Kidney (tissue), 14 donors: ENCODE data around the gene RAP1GDS1. TPM values are rescaled to one million over a fixed set of nuclear protein-coding genes. Genes with fewer than 3 reads are reported as not detected.

Experiments
- DNase-seq, 5 donors: peaks; one replicate each; pipeline ENCODE4 v3.0.0-alpha.2; 2013 to 2020
- FAIRE-seq: peaks from 2 replicates; lab custom pipeline; 2012; peaks lifted over from hg19 to GRCh38; lab: Jason Lieb, UNC
- H3K27ac ChIP-seq, 2 donors: one replicate each; pipeline ENCODE4 v1.7.0; 2013; ENCODE audit warnings: low read depth in 2 of 2, low read length in 2 of 2, inconsistent platforms in 1 of 2
- H3K27me3 ChIP-seq: one replicate; pipeline ENCODE4 v1.7.1; 2013; ENCODE audit warnings: low read length, inconsistent platforms; ENCODE audit not compliant: control insufficient read depth, insufficient read depth
- H3K36me3 ChIP-seq, 3 donors: one replicate each; pipeline versions ENCODE4 v1.7.0 to v1.7.1; 2013; ENCODE audit warnings: low read length in 3 of 3, control low read depth in 1 of 3, inconsistent platforms in 1 of 3; ENCODE audit not compliant: insufficient read depth in 3 of 3, control insufficient read depth in 2 of 3
- H3K4me1 ChIP-seq, 3 donors: one replicate each; pipeline versions ENCODE4 v1.7.0 to v1.7.1; 2013; ENCODE audit warnings: low read length in 3 of 3, inconsistent platforms in 1 of 3, low read depth in 1 of 3; ENCODE audit not compliant: control insufficient read depth in 2 of 3, insufficient read depth in 2 of 3
- H3K4me3 ChIP-seq, 3 donors: one replicate each; pipeline versions ENCODE4 v1.7.0 to v1.8.1; 2013; ENCODE audit warnings: low read length in 3 of 3, control low read depth in 1 of 3, inconsistent platforms in 1 of 3
- H3K9ac ChIP-seq, 3 donors: one replicate each; pipeline versions ENCODE4 v1.7.0 to v1.7.1; 2013; ENCODE audit warnings: low read length in 3 of 3, control low read depth in 1 of 3, inconsistent platforms in 1 of 3
- H3K9me3 ChIP-seq, 3 donors: one replicate each; pipeline versions ENCODE4 v1.7.0 to v1.7.1; 2013; ENCODE audit warnings: low read length in 3 of 3, control low read depth in 1 of 3, inconsistent platforms in 1 of 3; ENCODE audit not compliant: control insufficient read depth in 2 of 3, insufficient read depth in 1 of 3
- CTCF ChIP-seq: IDR thresholded peaks from 3 replicates; pipeline ENCODE4 v1.5.1; 2012; ENCODE audit warnings: mild to moderate bottlenecking, moderate library complexity, borderline replicate concordance; ENCODE audit not compliant: insufficient read depth; ENCODE audit errors: extremely low read depth
- intact Hi-C: fragments of 100-400 bp; cut with DNase I; formaldehyde crosslinking; loops from one replicate; pipeline ENCODE4 v1.11.1; 2022
- polyA plus RNA-seq: library from polyadenylated mRNA; stranded (reverse); fragments of 350-450 nt; fragmentation: Illumina TruSeq; extraction: RNeasy Lipid Tissue Mini Kit (QIAGEN cat#74804); gene quantifications from one replicate; pipeline ENCODE4 v1.2.3, GENCODE V29; 2014; ENCODE audit warnings: low read depth, low replicate concordance; ENCODE audit not compliant: insufficient read depth
- total RNA-seq: library from RNA; stranded (reverse); fragmentation: NEBNext Ultra II Directional; extraction: Animal tissue kit (Norgen Biotek cat#: 25700); gene quantifications from one replicate; pipeline ENCODE4 v1.2.1, GENCODE V29; 2021
- donor health status: control.
- donor health status: control.
- donor health status: control.
- donor health status: control.
- donor health status: control.
- donor health status: DM: yes; HTN: yes; CAD: no.
- donor health status: Normal renal cell carcinoma (clear cell type).

The RAP1GDS1 gene
- total and polyA plus RNA-seq, 2 donors from 2014 or later, result 23.0 to 42.2 TPM

GRCh38 chr4:98345838-98346237 lies 84.7 kb downstream of the RAP1GDS1 start:
- Histone ChIP-seq H3K9ac (no peak overlapping the region), H3K27me3 (no peaks in the 10 kb centered on the region), H3K27ac (no peak overlapping the region), H3K36me3 (no peaks in the 10 kb centered on the region), H3K4me1 (no peaks in the 10 kb centered on the region), H3K9me3 (no peaks in the 10 kb centered on the region), H3K4me3 (no peak overlapping the region)
- intact Hi-C loops, result no loop called here
- FAIRE-seq, result no peak
- peak in 2 of 5 donors; percentile 2 to 4 for DNase-seq
- TF ChIP-seq CTCF, result no peak

- no peaks in the 10 kb centered on the region for H3K27me3 ChIP-seq
- FAIRE-seq (no peak), DNase-seq (no peak)
- H3K9me3 ChIP-seq, result no peaks in the 10 kb centered on the region
- no peak overlapping the region for H3K27ac ChIP-seq
- H3K9ac ChIP-seq, result no peak overlapping the region
- intact Hi-C loops, result no loop called here
- TF ChIP-seq CTCF, result no peak
- no peaks in the 10 kb centered on the region for H3K36me3 ChIP-seq
- no peaks in the 10 kb centered on the region for H3K4me1 ChIP-seq
- no peak overlapping the region for H3K4me3 ChIP-seq
Observed at GRCh38 chr4:98352396-98352795, 91.2 kb downstream of the RAP1GDS1 start.

- Histone ChIP-seq H3K36me3 (no peaks in the 10 kb centered on the region), H3K9me3 (no peaks in the 10 kb centered on the region), H3K27ac (no peak overlapping the region), H3K4me3 (no peak overlapping the region), H3K27me3 (no peaks in the 10 kb centered on the region), H3K4me1 (no peaks in the 10 kb centered on the region), H3K9ac (no peak overlapping the region)
- intact Hi-C loops, result no loop called here
- DNase-seq (no peak), FAIRE-seq (no peak)
- no peak for TF ChIP-seq CTCF
Observed at GRCh38 chr4:98352940-98353339, 91.8 kb downstream of the RAP1GDS1 start.

GRCh38 chr4:98358630-98359248 lies 97.6 kb downstream of the RAP1GDS1 start:
- Histone ChIP-seq H3K4me3 (no peak overlapping the region), H3K36me3 (no peaks in the 10 kb centered on the region), H3K9me3 (no peaks in the 10 kb centered on the region), H3K4me1 (no peaks in the 10 kb centered on the region), H3K27me3 (no peaks in the 10 kb centered on the region), H3K9ac (no peak overlapping the region), H3K27ac (no peak overlapping the region)
- no peak for FAIRE-seq
- DNase-seq, result no peak
- intact Hi-C loops, result no loop called here
- no peak for TF ChIP-seq CTCF
